Melanocyte of skin (primary cell): Measurements from ENCODE around the gene PCDHGA2. TPM values are rescaled to one million over a fixed set of nuclear protein-coding genes. Genes with fewer than 3 reads are reported as not detected.

ENCODE experiments used
- total RNA-seq, 2 donors: library from RNA; depleted of rRNA; stranded (reverse); fragments of >200 nt; gene quantifications; 2 replicates each; pipeline ENCODE4 v1.2.3, GENCODE V29; 2012

PCDHGA2 gene
- total RNA-seq, 2 donors, result 0.67 to 0.69 TPM

Other genes with a start within 250 kb of the PCDHGA2 start
- under 1 TPM; under 0.01 to 0.34 TPM for gene PCDHB2, start 244.1 kb upstream of the PCDHGA2 start, total RNA-seq
- under 1 TPM in 1 of 2 donors, not detected in 1; under 0.01 TPM for gene PCDHB3, start 238.3 kb upstream of the PCDHGA2 start, total RNA-seq
- gene PCDHB4, start 216.9 kb upstream of the PCDHGA2 start, total RNA-seq, result under 1 TPM in 1 of 2 donors, not detected in 1; 0.69 TPM
- gene PCDHB5, start 203.6 kb upstream of the PCDHGA2 start, total RNA-seq, result under 1 TPM in 1 of 2 donors, not detected in 1; 0.69 TPM
- not detected for gene PCDHB6, start 188.7 kb upstream of the PCDHGA2 start, total RNA-seq
- under 1 TPM; under 0.01 TPM for gene PCDHB7, start 166.1 kb upstream of the PCDHGA2 start, total RNA-seq
- gene PCDHB8, start 161.0 kb upstream of the PCDHGA2 start, total RNA-seq, result under 1 TPM in 1 of 2 donors, not detected in 1; under 0.01 TPM
- gene PCDHB16, start 156.4 kb upstream of the PCDHGA2 start, total RNA-seq, result not detected
- gene PCDHB9, start 151.6 kb upstream of the PCDHGA2 start, total RNA-seq, result under 1 TPM in 1 of 2 donors, not detected in 1; under 0.01 TPM
- under 1 TPM in 1 of 2 donors, not detected in 1; under 0.01 TPM for gene PCDHB10, start 146.4 kb upstream of the PCDHGA2 start, total RNA-seq
- gene PCDHB11, start 139.1 kb upstream of the PCDHGA2 start, total RNA-seq, result not detected
- gene PCDHB12, start 130.0 kb upstream of the PCDHGA2 start, total RNA-seq, result under 1 TPM in 1 of 2 donors, not detected in 1; under 0.01 TPM
- under 1 TPM; under 0.01 to 0.34 TPM for gene PCDHB13, start 124.8 kb upstream of the PCDHGA2 start, total RNA-seq
- under 1 TPM in 1 of 2 donors, not detected in 1; under 0.01 TPM for gene PCDHB14, start 115.4 kb upstream of the PCDHGA2 start, total RNA-seq
- gene PCDHB15, start 93.4 kb upstream of the PCDHGA2 start, total RNA-seq, result not detected
- gene SLC25A2, start 34.7 kb upstream of the PCDHGA2 start, total RNA-seq, result not detected
- gene TAF7, start 18.0 kb upstream of the PCDHGA2 start, total RNA-seq, result 10 to 100 TPM; 24.8 to 46.6 TPM
- under 1 TPM; under 0.01 TPM for gene PCDHGA1, start 8.2 kb upstream of the PCDHGA2 start, total RNA-seq
- gene PCDHGA3, start 5.1 kb downstream of the PCDHGA2 start, total RNA-seq, result under 1 TPM; 0.67 to 0.69 TPM
- under 1 TPM; 0.33 to 0.69 TPM for gene PCDHGB1, start 11.3 kb downstream of the PCDHGA2 start, total RNA-seq
- gene PCDHGA4, start 16.3 kb downstream of the PCDHGA2 start, total RNA-seq, result 1 to 10 TPM in 1 of 2 donors, under 1 TPM in 1; 0.67 to 1.0 TPM
- 1 to 10 TPM in 1 of 2 donors, under 1 TPM in 1; 0.67 to 1.0 TPM for gene PCDHGB2, start 21.2 kb downstream of the PCDHGA2 start, total RNA-seq
- gene PCDHGA5, start 25.4 kb downstream of the PCDHGA2 start, total RNA-seq, result under 1 TPM; under 0.01 to 0.69 TPM
- under 1 TPM; 0.69 to 1.00 TPM for gene PCDHGB3, start 31.5 kb downstream of the PCDHGA2 start, total RNA-seq
- 1 to 10 TPM in 1 of 2 donors, under 1 TPM in 1; 1.00 to 2.1 TPM for gene PCDHGA6, start 35.1 kb downstream of the PCDHGA2 start, total RNA-seq
- 1 to 10 TPM in 1 of 2 donors, under 1 TPM in 1; 0.67 to 1.0 TPM for gene PCDHGA7, start 44.0 kb downstream of the PCDHGA2 start, total RNA-seq
- gene PCDHGB4, start 48.9 kb downstream of the PCDHGA2 start, total RNA-seq, result 1 to 10 TPM; 5.3 to 5.9 TPM
- under 1 TPM; 0.34 to 0.67 TPM for gene PCDHGA8, start 53.9 kb downstream of the PCDHGA2 start, total RNA-seq
- 10 to 100 TPM in 1 of 2 donors, 1 to 10 TPM in 1; 8.7 to 12.0 TPM for gene PCDHGB5, start 59.2 kb downstream of the PCDHGA2 start, total RNA-seq
- 1 to 10 TPM in 1 of 2 donors, under 1 TPM in 1; 1.00 to 1.4 TPM for gene PCDHGA9, start 64.0 kb downstream of the PCDHGA2 start, total RNA-seq
- 1 to 10 TPM; 1.4 to 1.7 TPM for gene PCDHGB6, start 69.3 kb downstream of the PCDHGA2 start, total RNA-seq
- 1 to 10 TPM; 4.5 to 5.0 TPM for gene PCDHGA10, start 74.2 kb downstream of the PCDHGA2 start, total RNA-seq
- 1 to 10 TPM; 3.7 to 3.8 TPM for gene PCDHGB7, start 78.9 kb downstream of the PCDHGA2 start, total RNA-seq
- gene PCDHGA11, start 82.3 kb downstream of the PCDHGA2 start, total RNA-seq, result 1 to 10 TPM; 3.7 to 4.8 TPM
- 10 to 100 TPM; 28.0 to 36.8 TPM for gene PCDHGA12, start 91.7 kb downstream of the PCDHGA2 start, total RNA-seq
- gene PCDHGC3, start 137.2 kb downstream of the PCDHGA2 start, total RNA-seq, result 10 to 100 TPM; 50.2 to 64.6 TPM
- 1 to 10 TPM; 1.4 to 1.7 TPM for gene PCDHGC4, start 146.3 kb downstream of the PCDHGA2 start, total RNA-seq
- 1 to 10 TPM; 1.0 to 2.0 TPM for gene PCDHGC5, start 150.3 kb downstream of the PCDHGA2 start, total RNA-seq